Measurements from ENCODE around the gene ADAD2.

ADAD2 gene

GRCh38 chr16:84223456-84223855 is 32.5 kb downstream of the ADAD2 start:
- DNase-seq (ENCODE audit: low read depth): no peak

- DNase-seq (ENCODE audit: low read depth): no peak
Observed at GRCh38 chr16:84224554-84224953, 33.6 kb downstream of the ADAD2 start.

GRCh38 chr16:84225126-84225525 is 34.2 kb downstream of the ADAD2 start:
- DNase-seq (ENCODE audit: low read depth): no peak

- DNase-seq (ENCODE audit: low read depth): no peak
Observed at GRCh38 chr16:84225571-84225970, 34.6 kb downstream of the ADAD2 start.

- no peak for DNase-seq (ENCODE audit: low read depth)
Observed at GRCh38 chr16:84226026-84226425, 35.1 kb downstream of the ADAD2 start.

- DNase-seq (ENCODE audit: low read depth): no peak
Observed at GRCh38 chr16:84227548-84227947, 36.6 kb downstream of the ADAD2 start.

GRCh38 chr16:84228256-84228838 is 37.4 kb downstream of the ADAD2 start:
- DNase-seq (ENCODE audit: low read depth): peak; percentile 62

GRCh38 chr16:84229471-84229870 is 38.5 kb downstream of the ADAD2 start:
- DNase-seq (ENCODE audit: low read depth): no peak

GRCh38 chr16:84232060-84232459 is 41.1 kb downstream of the ADAD2 start:
- no peak for DNase-seq (ENCODE audit: low read depth)

- no peak for DNase-seq (ENCODE audit: low read depth)
Observed at GRCh38 chr16:84232969-84233368, 42.0 kb downstream of the ADAD2 start.

- no peak for DNase-seq (ENCODE audit: low read depth)
Observed at GRCh38 chr16:84233748-84234147, 42.8 kb downstream of the ADAD2 start.

GRCh38 chr16:84234321-84235241 is 43.6 kb downstream of the ADAD2 start:
- no peak for DNase-seq (ENCODE audit: low read depth)

GRCh38 chr16:84236671-84237070 is 45.7 kb downstream of the ADAD2 start:
- DNase-seq (ENCODE audit: low read depth): no peak

- DNase-seq (ENCODE audit: low read depth): no peak
Observed at GRCh38 chr16:84237994-84238750, 47.2 kb downstream of the ADAD2 start.

- DNase-seq (ENCODE audit: low read depth): no peak
Observed at GRCh38 chr16:84239141-84239769, 48.3 kb downstream of the ADAD2 start.

- DNase-seq (ENCODE audit: low read depth): no peak
Observed at GRCh38 chr16:84239909-84240308, 49.0 kb downstream of the ADAD2 start, which contains the start of gene KCNG4. Gene KCNG4 (minus strand): TSS chr16:84240012. CDS start chr16:84237485, 2,527 bp downstream.

- no peak for DNase-seq (ENCODE audit: low read depth)
Observed at GRCh38 chr16:84240455-84240854, 49.5 kb downstream of the ADAD2 start.

- no peak for DNase-seq (ENCODE audit: low read depth)
Observed at GRCh38 chr16:84241778-84242177, 50.8 kb downstream of the ADAD2 start.

GRCh38 chr16:84242839-84243238 is 51.9 kb downstream of the ADAD2 start:
- no peak for DNase-seq (ENCODE audit: low read depth)

- DNase-seq (ENCODE audit: low read depth): no peak
Observed at GRCh38 chr16:84243732-84244131, 52.8 kb downstream of the ADAD2 start.

GRCh38 chr16:84244728-84245127 is 53.8 kb downstream of the ADAD2 start:
- DNase-seq (ENCODE audit: low read depth): no peak

Measured in HS-27A (cell line).